HG03060 (cell line): Measurements from ENCODE around the gene GPR155.
"Not testable (repeated sequence)": the region's sequence is repeated elsewhere in the genome, so short reads cannot be mapped to it uniquely, and the experiment has no call there.

ENCODE experiments used
- ATAC-seq: cut with Tn5 transposase; IDR thresholded peaks from one replicate; pipeline ENCODE4 v1.9.1; 2021; ENCODE audit warnings: low read depth, moderate number of reproducible peaks; ENCODE audit not compliant: unreplicated experiment

Gene GPR155

GRCh38 chr2:174439950-174440349, 46.9 kb downstream of the GPR155 start:
- ATAC-seq: no peak

GRCh38 chr2:174439323-174439722, 47.5 kb downstream of the GPR155 start:
- no peak for ATAC-seq

- no peak for ATAC-seq
These were observed 48.5 kb downstream of the GPR155 start for GRCh38 chr2:174438146-174438886.

GRCh38 chr2:174436351-174436750, 50.5 kb downstream of the GPR155 start:
- no peak for ATAC-seq

- ATAC-seq: no peak
These were observed 54.9 kb downstream of the GPR155 start for GRCh38 chr2:174431902-174432301.

GRCh38 chr2:174430066-174430465, 56.8 kb downstream of the GPR155 start:
- no peak for ATAC-seq

GRCh38 chr2:174428214-174428613, 58.6 kb downstream of the GPR155 start:
- ATAC-seq: no peak

- ATAC-seq: no peak
These were observed 74.6 kb downstream of the GPR155 start for GRCh38 chr2:174412256-174412655.

- ATAC-seq: not testable (repeated sequence)
These were observed 76.8 kb downstream of the GPR155 start for GRCh38 chr2:174410039-174410438.

- no peak for ATAC-seq
These were observed 83.2 kb downstream of the GPR155 start for GRCh38 chr2:174403628-174404027.

- ATAC-seq: no peak
These were observed 86.0 kb downstream of the GPR155 start for GRCh38 chr2:174400853-174401252.

- ATAC-seq: no peak
These were observed 87.7 kb downstream of the GPR155 start for GRCh38 chr2:174399171-174399570.

- ATAC-seq: no peak
These were observed 89.1 kb downstream of the GPR155 start for GRCh38 chr2:174397773-174398172.

GRCh38 chr2:174395969-174396630, 90.7 kb downstream of the GPR155 start:
- peak; percentile 25 for ATAC-seq

- ATAC-seq: peak; percentile 86
These were observed 91.4 kb downstream of the GPR155 start, which contains the start of gene SCRN3 for GRCh38 chr2:174395284-174395968. SCRN3 (plus strand) TSS chr2:174395730; CDS start chr2:174398284, 2,554 bp downstream.

GRCh38 chr2:174392706-174393105, 94.1 kb downstream of the GPR155 start:
- ATAC-seq: no peak

- not testable (repeated sequence) for ATAC-seq
These were observed 96.5 kb downstream of the GPR155 start for GRCh38 chr2:174390303-174390702.

GRCh38 chr2:174389542-174389941, 97.3 kb downstream of the GPR155 start:
- ATAC-seq: no peak

- not testable (repeated sequence) for ATAC-seq
These were observed 98.1 kb downstream of the GPR155 start for GRCh38 chr2:174388706-174389105.

- no peak for ATAC-seq
These were observed 101.6 kb downstream of the GPR155 start for GRCh38 chr2:174385201-174385600.

GRCh38 chr2:174383796-174384195, 103.0 kb downstream of the GPR155 start:
- ATAC-seq: no peak
